HEK293 (cell line): ENCODE results near the gene RBMS3.

Experiments used
- BCL11A ChIP-seq: fragments of 450-650 bp; formaldehyde crosslinking; IDR thresholded peaks from 2 replicates; pipeline ENCODE4 v1.5.1; 2016; ENCODE audit warnings: low read depth, missing biosample characterization, missing genetic modification characterization
- CTCF ChIP-seq: fragments of 450-650 bp; formaldehyde crosslinking; IDR thresholded peaks from 2 replicates; pipeline ENCODE4 v1.5.1; 2016; ENCODE audit warnings: missing biosample characterization, missing genetic modification characterization
- ELK4 ChIP-seq: IDR thresholded peaks from 2 replicates; pipeline ENCODE4 v1.6.1; 2011; ENCODE audit warnings: mild to moderate bottlenecking, low read depth, low read length, borderline replicate concordance
- GLIS2 ChIP-seq: fragments of 450-650 bp; formaldehyde crosslinking; IDR thresholded peaks from 2 replicates; pipeline ENCODE4 v1.5.1; 2016; ENCODE audit warnings: missing biosample characterization, missing genetic modification characterization
- KLF1 ChIP-seq: fragments of 450-650 bp; formaldehyde crosslinking; IDR thresholded peaks from 2 replicates; pipeline ENCODE4 v1.5.1; 2016; ENCODE audit warnings: missing biosample characterization, missing genetic modification characterization
- KLF7 ChIP-seq: fragments of 450-650 bp; formaldehyde crosslinking; IDR thresholded peaks from 2 replicates; pipeline ENCODE4 v1.5.1; 2016; ENCODE audit warnings: missing biosample characterization, missing genetic modification characterization, borderline replicate concordance
- MYNN ChIP-seq: fragments of 450-650 bp; formaldehyde crosslinking; IDR thresholded peaks from 2 replicates; pipeline ENCODE4 v1.5.1; 2016; ENCODE audit warnings: missing biosample characterization, missing genetic modification characterization, borderline replicate concordance
- REST ChIP-seq: fragments of 450-650 bp; formaldehyde crosslinking; IDR thresholded peaks from 2 replicates; pipeline ENCODE4 v1.5.1; 2016; ENCODE audit warnings: missing biosample characterization, missing genetic modification characterization
- YY1 ChIP-seq: fragments of 450-650 bp; formaldehyde crosslinking; IDR thresholded peaks from 2 replicates; pipeline ENCODE4 v1.5.1; 2018; ENCODE audit warnings: missing biosample characterization, missing genetic modification characterization
- ZFP37 ChIP-seq: fragments of 450-650 bp; formaldehyde crosslinking; IDR thresholded peaks from 2 replicates; pipeline ENCODE4 v1.5.1; 2016; ENCODE audit warnings: missing biosample characterization, missing genetic modification characterization
- ZNF335 ChIP-seq: fragments of 450-650 bp; formaldehyde crosslinking; conservative IDR thresholded peaks from 2 replicates; pipeline ENCODE4 v1.5.1; 2016; ENCODE audit warnings: missing biosample characterization, missing genetic modification characterization
- ZNF362 ChIP-seq: fragments of 450-650 bp; formaldehyde crosslinking; IDR thresholded peaks from 2 replicates; pipeline ENCODE4 v1.5.1; 2016; ENCODE audit warnings: missing biosample characterization, missing genetic modification characterization
- ZNF366 ChIP-seq: fragments of 450-650 bp; formaldehyde crosslinking; conservative IDR thresholded peaks from 2 replicates; pipeline ENCODE4 v1.5.1; 2016; ENCODE audit warnings: missing biosample characterization, missing genetic modification characterization
- ZNF548 ChIP-seq: fragments of 450-650 bp; formaldehyde crosslinking; IDR thresholded peaks from 2 replicates; pipeline ENCODE4 v1.5.1; 2016; ENCODE audit warnings: missing biosample characterization, missing genetic modification characterization

- TF ChIP-seq ELK4 (no peak), ZNF335 (tag by site-specific recombination) (no peak), REST (tag by site-specific recombination) (no peak), CTCF (tag by site-specific recombination) (peak; percentile 54; the same call in 1 of the 2 replicates), YY1 (tag by site-specific recombination) (no peak), BCL11A (tag by site-specific recombination) (no peak), GLIS2 (tag by site-specific recombination) (no peak), MYNN (tag by site-specific recombination) (no peak), ZNF366 (tag by site-specific recombination) (peak; percentile 71; the same call in 1 of the 2 replicates), KLF1 (tag by site-specific recombination) (no peak), ZNF548 (tag by site-specific recombination) (no peak), ZFP37 (tag by site-specific recombination) (no peak), ZNF362 (tag by site-specific recombination) (no peak), KLF7 (tag by site-specific recombination) (no peak)
These were observed at the start of gene RBMS3 for GRCh38 chr3:29280404-29281093.
